NCI-H2171 treated with DMSO at 0.1 percent for 48 hours (cell line): Measurements from ENCODE around the gene MAPK14.

Source experiments
- DNase-seq: peaks from one replicate; lab custom pipeline; 2025; lab: John Stamatoyannopoulos, UW

MAPK14 gene

DNA sequence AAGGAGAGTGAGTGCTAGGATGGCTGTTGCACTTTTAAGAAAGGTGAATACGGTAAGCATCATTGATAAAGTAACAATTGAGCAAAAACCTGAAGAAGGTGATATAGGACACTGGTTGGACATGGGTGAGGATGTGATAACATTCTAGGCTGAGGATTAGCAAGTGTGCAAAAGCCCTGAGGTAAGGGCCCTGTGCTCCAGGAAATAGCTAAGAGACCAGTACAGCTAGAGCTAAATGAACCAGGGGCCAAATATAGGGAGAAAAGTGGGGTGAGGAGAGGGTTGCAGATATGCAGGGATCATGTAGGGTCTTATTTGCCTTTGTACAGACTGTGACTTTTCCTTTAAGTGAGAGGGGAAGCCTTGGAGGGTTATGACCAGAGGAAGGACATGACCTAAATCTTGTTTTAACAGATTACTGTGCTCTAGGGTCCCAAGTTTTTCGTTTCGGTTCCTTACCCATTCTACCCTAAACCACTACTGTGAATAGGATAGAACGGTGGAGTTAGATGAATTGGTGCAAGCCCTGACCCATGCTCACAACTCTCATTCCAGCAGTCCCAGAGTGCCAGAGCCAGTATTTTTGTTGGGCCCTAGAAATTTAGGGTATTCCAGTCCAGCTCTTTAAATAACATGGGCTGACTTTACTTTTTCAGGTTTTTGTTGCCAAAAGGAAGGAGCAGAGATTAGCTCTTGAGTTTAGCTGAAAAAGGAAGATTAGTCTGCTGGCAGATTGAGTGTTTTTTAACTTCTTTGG lies 10.7 kb downstream of the MAPK14 start:
- DNase-seq = no peak

DNA sequence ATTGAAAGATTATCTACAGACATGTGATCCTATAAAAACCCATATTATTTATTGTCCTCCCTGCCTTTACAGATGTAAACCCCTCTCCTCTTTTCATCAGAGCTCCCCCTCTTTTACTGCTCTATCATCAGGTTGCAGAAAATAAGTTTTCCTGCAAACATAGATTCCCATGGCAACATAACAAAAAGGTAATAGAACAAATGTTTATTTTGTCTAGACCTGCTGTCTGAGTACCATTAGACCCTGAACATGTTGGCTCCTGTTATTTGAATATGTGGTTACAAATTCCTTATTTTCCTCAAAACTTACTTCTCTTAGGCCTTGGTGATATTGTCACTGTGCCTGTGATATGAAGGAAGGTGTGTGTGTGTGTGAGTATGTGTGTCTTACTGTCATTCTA lies 11.5 kb downstream of the MAPK14 start:
- no peak for DNase-seq

DNA sequence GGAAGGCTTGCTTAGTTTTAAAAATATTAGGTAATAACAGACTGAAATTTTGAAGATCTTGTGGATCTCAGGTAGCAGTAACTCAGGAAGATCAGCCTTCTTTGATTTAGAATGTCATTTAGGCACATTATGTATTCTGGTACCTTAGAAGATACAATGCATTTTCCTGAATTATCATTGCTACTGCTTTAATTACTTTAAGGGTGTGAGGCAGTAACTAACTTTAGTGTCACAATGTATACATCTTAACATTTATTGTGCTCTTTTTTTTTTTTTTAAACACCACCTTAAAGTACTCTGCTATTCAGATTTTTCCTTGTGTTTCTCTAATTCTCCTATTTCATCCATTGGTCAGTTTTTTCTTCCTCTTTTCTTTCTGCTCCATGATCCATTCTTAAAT lies 13.3 kb downstream of the MAPK14 start:
- DNase-seq = no peak

DNA sequence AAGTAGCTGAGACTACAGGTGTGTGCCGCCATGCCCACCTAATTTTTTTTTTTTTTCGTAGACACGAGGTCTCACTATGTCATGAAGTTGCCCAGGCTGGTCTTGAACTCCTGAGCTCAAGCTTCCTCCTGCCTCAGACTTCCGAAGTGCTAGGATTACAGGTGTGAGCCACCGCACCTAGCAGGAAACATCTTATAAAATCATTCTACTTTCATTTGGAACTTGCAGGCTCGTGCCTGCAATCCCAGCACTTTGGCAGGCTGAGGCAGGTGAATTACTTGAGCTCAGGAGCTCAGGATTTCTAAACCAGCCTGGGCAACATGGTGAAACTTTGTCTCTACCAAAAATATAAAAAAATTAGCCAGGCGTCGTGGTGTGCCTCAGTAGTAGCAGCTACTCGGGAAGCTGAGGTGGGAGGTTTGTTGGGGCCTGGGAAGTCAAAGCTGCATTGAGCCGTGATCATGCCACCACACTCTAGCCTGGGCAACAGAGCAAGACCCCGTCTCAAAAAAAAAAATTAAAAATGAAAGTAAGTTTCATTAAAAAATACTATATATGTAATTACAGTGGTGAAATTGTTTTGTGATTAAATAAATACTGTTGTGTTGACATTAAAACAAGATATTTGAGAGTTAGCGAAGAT lies 15.1 kb downstream of the MAPK14 start:
- DNase-seq = no peak

DNA sequence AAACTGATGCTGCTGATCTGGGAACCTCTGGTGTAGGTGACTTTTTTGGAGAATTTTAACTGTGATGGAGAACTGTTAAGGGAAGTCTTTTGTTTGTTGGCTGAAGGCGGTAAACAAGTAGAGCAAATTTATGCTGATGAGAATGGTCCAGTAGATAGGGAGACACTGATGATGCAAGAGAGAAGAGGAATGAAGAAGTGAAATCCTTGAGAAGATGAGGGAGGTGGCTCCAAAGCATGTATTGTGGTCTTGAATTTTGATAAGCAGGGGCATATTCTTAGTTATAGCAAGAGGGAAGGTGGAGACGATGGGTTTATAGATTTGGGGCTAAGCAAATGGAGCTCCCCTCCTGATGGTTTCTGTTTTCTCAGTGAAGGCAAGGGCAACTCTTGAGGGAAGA lies 22.0 kb downstream of the MAPK14 start:
- DNase-seq = no peak

DNA sequence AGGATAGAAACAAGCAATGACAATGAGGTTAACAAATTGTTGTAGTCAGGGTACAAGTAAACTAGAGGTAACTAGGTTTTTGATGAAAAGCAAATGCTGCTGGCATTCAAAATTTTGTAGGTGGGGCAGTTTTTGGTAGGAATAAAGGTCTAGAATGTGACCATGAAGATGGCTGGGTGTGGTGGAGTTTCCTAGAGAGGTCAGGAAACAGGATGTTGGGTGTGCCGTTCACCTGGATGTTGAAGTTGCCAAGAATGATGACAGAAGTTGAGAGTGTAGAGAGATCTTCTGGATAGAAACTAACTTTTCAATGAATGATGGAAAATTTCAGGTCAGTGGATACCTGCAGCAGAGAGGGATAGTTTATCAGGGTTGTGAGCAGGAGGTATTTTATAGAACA lies 22.7 kb downstream of the MAPK14 start:
- no peak for DNase-seq

DNA sequence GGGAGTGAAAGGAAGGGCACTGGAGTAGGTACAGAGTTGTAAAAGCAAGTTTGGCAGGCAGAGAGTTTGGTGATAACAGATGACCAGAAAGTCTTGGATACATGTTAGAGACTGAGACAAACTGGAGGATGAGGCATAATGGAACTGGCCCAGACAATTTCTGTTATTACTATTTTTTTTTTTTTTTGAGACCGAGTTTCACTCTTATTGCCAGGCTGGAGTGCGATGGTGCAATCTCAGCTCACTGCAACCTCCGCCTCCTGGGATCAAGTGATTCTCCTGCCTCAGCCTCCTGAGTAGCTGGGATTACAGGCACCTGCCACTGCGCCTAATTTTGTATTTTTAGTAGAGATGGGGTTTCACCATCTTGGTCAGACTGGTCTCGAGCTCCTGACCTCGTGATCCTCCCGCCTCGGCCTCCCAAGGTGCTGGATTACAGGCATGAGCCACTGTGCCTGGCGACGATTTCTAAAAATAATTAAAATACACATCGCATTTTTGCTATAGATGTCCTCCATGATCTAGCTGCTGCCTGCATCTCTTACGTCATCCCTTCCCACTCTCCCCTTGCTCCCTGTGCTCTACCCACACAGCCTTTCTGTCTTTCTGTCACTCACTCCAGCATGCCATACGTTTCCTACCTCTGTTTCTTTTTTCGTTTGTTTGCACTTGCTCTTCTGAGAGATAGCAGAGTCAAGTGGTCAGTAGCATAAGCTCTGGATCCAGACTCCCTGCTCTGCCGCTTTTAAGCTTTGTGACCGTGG lies 23.5 kb downstream of the MAPK14 start:
- no peak for DNase-seq

DNA sequence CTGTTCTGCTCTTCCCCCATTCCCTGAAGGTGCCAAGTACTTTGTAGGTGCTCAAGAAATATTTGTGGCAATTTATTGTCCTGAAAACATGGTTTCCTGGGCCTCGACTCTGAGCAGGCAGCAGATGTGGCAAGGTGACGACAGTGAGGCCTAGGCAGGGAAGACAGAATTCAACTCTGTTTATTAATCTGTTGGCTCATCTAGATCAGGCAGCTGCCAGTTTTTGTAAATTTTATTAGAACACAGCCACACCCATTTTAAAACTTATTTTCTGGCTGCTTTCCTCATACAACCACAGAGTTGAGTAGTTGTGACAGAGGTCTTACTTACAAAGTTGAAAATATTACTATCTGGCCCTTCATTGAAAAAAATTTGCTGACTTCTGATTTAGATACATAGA lies 24.5 kb downstream of the MAPK14 start:
- DNase-seq = peak; percentile 12

DNA sequence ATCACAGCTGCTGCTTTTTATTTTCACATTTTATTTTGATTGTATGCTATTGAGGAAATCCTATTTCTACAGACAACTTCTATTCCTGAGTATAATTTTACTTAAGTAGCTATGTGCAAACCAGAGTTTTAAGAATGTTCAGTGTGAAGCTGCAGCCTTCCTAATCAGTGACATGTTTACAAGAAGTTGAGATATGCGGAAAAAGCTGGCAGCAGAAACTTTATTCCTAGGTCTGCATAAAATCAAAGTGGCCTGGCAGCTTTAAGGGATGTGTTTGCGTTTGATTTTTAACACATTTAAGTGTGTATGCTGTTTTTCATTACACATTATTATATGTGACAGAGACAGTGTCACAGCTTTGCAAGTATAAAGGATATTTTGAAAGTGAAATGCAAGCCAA lies 26.3 kb downstream of the MAPK14 start:
- no peak for DNase-seq

DNA sequence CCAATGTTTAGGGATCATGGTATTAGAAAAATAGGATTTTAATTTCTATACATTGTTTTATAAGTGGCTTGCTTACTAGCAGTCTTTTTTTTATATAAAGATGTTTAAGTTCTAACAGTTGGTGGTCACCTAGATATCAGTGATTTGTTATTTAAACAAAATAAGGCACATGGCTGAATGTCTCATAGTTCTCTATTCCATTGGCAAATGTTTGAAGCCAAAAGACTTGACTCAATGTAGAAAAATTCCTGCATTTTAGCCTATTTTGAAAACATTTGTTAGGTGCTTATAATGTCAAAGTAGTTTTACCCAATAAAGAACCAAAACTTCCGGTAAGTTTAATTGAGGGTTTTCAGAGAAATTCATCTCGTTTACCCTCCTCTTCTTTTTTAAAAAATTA lies 26.8 kb downstream of the MAPK14 start:
- DNase-seq = no peak

DNA sequence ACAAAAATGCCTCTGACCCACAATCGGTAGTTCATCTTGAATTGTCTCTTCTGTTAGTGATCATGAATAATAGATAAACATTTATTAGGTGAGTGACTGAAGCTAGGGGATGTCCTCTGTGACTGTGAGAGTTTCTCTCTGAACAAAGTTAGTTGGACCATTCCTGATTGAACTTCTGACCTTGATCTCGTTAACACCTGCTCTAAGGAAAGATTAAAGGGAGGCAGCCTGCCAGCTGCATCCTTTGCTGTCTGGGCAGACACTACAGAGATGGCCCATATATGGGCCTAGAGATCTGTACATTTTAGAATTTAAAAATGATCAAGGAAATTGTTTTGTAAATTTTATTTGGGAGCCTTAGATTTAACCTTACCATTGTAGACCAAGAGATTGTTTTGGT lies 27.3 kb downstream of the MAPK14 start:
- DNase-seq = peak; percentile 5

DNA sequence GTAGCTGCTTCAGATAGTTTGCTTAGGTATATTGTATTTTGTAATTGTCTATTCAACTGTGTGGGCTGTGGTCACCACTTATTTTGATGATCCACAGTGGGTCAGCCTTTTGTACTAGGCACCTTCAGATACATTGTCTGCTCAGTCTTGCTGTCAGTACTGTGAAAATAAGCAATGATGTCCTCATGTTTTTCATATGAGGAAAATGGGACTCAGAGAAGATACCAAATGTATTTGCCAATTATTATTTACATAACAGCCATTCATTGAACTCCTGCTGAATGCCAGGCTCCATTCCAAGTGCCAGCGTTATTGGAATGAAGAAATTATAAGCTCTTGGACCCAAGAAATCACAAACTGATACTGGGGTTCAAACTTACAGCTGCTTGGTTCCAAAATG lies 28.6 kb downstream of the MAPK14 start:
- no peak for DNase-seq

DNA sequence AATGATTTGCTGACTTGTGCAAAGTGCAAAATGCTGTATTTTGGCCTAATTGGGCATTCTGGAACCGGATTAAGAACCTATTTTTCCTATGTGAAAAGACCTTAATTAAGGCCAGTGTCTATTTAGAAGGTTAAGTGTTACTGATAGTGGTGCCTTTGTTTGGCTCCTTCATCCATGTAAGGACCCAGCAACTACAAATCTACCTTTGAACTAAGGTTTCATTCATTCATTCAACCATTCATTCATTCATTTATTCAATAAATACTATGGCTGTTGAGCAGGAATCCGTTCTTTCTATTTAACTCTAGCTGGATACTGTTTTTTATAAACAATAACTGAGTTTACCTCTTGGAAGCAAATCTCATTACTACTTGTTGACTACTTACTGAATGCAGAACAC lies 33.6 kb downstream of the MAPK14 start:
- DNase-seq = no peak

DNA sequence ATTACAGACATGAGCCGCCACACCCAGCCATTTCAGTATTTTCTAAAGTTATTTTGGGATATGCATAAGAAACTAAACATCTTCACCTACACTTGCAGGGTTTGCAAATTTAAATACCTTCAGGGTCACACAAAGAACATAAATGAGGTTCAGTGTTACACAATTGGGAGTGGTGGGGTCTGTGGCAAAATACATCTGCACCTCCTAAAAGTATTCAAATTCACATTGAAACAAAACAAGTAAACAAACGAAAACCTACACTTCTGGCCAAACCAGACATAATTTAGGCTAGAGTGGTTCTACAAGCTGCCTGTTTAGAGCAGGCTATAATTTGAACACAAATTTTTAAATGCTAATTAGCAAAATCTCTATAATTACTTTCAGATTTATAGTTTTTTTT lies 34.6 kb downstream of the MAPK14 start:
- DNase-seq = no peak

DNA sequence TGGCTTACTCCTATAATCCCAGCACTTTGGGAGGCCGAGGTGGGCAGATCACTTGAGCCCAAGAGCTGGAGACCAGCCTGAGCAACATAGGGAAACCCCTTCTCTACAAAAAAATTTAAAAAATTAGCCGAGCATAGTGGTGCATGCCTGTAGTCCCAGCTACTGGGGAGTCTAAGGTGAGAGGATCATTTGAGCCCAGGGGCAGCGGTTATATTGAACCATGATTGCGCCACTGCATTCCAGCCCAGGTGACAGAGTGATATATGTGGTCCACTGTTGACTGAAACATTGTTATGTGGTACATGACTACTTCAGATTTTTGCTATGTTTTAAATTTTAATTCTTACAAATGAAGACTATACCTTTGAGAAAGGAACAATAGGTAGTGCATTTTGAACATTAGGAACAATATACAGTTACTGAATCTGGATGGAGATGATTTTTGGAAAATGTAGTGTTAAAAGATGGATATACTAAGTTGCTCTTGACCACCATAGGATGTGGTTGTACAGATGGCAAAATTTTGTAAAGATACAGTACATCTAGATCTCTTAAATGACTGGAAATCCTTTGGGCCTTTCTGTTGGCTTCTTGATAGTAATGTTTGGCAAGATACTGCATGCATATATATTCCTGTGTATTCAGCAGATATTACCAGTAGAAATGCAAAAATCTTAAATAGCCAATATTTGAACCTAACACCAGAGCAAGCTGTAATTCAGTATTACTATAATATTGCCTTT lies 35.9 kb downstream of the MAPK14 start:
- DNase-seq = no peak

DNA sequence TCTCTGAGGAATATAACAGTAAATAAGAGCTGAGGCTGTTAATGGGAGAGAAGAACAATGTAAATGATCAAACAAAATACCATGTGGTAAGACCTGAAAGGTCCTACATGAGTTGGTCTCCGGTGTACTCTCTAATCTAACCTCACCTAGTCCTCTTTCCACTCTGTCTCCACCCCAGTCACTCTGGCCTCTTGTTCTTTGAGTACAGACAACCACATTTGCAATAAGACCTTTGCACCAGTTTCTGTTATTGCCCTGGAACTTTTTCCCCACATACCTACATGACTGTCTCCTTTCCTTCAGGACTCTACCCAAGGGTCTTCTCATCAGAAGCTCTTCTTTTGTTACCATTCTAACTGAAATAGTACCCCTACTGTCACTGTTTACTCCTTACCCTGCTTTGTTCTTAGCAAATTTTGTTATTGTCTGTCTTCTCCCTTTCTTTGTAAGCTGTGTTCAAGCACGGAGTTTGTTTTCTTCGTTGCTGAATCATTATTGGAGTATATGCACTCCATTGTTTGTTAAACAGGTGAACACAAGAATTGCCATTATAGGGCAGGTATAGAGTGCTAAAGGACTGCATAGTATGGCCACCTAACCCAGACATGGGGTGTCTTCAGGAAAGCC lies 37.3 kb downstream of the MAPK14 start:
- no peak for DNase-seq

DNA sequence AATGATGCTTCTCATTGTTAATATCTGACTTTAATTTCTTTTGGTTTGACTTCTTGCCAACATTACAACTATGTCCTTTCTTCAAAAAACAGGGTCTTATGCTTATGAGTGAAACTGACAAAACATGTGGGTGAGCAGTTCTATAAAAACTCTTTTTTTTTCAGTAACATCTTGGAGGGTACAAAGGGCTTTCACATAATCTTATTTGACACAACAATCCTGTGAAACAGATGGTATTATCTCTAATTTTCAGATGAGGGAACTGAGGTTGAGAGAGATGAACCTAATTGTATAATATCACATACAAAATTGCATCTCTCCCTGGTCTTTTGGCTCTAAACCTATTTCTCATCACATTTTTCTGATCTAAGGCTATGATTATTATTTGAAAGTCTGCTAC lies 38.3 kb downstream of the MAPK14 start:
- DNase-seq = no peak

DNA sequence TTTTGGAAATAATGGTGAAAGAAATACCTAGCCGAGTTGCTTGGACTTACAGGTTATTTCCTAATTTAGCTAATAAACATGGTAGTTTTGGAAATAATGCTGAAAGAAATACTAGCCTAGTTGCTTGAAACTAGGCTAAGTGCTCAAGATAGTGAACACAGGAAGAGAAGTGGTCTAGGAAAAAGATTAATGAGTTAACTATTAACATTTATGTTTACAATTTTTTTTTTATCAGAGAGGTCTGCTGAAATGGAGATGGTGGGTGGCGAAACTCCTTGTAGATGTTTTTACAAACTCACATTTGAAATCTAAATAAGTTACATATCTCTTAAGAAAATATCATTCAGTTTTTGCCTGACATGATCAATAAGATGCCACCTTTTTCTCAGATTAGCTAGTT lies 39.2 kb downstream of the MAPK14 start:
- no peak for DNase-seq

DNA sequence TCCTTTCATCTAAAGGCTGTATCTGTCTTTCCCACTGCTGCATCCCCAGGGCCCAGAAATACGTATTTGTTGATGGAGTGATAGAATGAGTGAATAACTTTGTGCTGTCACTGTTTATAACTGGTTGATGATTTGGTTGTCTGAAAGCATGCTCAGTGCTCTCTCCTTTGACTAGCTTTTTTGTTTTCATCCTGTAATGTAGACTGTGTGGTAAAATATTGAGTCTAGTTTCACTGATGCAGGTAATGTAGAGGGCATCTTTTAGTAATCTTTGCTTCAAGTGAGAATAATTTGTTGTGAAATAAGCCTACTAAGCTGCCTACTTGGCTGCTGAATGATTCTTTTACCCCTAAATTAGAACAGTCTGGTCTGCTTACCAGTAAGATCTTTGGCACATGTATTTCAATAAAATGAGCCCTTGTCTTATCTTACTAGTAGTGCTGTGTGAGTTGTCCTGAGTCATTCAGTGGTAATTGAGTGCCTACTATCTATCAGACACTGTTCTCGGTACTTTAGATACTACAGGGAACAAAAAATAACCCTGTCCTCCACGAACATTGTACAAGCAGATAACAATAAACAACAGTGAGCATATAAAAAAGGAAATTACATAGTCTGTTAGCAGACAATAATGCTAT lies 39.9 kb downstream of the MAPK14 start:
- no peak for DNase-seq

DNA sequence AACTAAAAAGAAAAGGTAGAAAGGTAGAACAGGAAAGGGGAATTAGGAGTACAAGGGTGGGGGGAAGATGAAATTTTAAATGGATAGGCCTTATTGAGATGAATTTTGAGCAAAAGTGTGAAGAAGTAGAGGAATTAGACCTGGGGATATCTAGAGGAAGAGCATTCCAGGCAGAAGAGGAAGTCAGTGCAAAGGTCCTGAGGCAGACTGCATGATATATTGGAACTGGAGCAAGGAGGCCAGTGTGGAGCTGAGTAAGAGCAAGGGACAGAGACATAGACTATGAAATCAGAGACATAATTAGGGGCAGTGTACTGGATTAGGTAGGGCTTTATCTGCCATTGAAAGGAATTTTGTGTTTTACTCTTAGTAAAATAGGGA lies 40.4 kb downstream of the MAPK14 start:
- no peak for DNase-seq

DNA sequence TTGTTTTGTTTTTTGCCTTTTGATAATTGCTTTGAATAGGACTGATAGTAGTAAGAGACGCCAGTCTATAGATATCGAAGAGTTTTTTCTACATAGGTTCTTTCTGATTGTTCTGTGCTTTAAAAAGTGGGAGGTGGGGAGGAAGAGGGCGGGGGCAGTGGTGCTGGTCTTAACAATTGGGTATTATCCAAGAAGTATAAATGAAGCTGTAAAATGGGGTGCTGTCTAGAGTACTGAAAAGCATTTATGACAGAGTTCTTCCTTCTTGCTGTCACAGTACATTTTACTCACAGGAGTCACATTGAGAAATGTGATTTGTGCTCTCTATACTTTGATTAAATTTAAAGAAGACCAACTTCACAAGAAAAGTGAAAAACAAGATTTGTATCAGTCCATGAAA lies 41.0 kb downstream of the MAPK14 start:
- DNase-seq = no peak

DNA sequence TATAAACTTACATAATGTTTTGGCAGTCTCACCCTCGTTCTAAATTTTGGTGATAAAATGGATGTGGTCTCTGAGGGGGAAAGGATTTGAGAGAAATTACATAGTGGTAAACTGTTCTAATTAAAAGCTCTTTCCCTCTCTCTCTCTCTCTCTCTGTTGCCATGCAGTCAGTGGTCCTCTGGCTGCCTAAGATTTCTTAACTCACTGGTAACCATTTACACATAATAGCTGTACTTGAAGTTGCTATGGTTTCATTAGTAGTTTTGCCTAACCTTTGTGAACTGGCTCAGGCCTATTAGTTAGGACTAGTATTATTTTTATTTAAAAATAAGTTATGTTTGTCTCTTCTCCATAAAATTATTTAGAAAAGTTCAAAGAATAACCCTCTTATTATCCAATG lies 42.0 kb downstream of the MAPK14 start:
- no peak for DNase-seq
